KG1 (cell line): Measurements from ENCODE around the gene ANAPC4.

Source experiments
- DNase-seq: peaks from one replicate; lab custom pipeline; 2025; lab: John Stamatoyannopoulos, UW

The ANAPC4 gene

DNA sequence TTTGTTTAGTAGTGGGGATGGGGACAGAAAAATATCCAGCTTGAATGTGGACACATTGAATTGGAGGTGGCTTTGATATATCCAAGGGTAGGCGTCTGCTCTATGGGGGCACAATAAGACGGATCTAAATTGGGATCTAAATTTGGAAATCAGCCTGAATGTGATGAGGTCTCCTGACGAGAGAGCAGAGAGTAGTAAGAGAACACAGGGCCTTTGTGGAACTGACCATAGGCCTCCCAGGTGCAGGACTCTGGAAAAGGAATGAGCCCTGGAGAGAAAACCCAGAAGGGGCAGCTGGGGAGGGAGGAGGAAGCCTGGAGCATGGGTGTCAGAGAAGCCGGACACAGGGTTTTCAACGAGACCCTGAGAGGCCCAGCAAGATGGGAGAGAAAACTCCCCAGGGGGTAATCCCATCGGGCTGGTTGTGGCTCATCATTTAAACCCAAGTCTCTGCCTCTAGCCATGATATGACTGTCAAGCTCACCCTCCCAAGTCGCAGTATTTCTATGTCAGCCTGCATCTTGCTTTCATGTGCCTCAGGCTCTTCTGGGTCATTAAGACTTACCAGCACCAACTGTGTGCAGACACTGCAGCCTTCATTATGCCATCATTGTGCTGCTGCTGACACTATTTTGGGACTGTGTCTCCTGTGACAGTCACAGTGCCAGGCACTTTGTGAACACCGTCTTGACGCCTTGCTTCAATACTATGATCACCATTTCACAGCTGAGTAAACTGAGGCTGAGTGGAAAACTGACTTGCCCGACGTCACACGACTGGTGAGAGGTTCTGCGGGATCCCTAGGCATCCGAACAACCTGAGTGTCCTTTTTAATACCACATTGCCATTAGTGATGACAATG lies 57.1 kb downstream of the ANAPC4 start:
- DNase-seq, result no peak

DNA sequence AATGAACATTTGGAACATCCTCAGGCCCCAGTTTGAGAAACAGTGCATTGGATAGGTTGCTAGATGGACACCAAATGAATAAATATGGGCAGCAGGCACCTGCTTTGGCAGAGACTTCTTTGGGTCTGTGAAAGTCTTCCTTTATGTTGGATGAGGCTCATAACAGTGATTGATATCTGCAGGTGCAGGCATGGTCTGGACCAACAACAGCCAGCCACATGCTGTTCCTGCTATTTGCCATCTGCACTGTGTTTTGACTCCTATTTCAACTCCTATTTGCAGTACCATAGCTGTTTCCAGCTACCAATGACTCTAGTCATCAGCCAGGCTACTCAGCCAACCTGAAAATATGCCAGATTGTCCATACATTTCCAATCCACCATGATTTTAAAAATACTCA lies 60.9 kb downstream of the ANAPC4 start:
- DNase-seq, result no peak

GRCh38 chr4:25439918-25440477 lies 62.9 kb downstream of the ANAPC4 start:
- DNase-seq, result peak; percentile 18

DNA sequence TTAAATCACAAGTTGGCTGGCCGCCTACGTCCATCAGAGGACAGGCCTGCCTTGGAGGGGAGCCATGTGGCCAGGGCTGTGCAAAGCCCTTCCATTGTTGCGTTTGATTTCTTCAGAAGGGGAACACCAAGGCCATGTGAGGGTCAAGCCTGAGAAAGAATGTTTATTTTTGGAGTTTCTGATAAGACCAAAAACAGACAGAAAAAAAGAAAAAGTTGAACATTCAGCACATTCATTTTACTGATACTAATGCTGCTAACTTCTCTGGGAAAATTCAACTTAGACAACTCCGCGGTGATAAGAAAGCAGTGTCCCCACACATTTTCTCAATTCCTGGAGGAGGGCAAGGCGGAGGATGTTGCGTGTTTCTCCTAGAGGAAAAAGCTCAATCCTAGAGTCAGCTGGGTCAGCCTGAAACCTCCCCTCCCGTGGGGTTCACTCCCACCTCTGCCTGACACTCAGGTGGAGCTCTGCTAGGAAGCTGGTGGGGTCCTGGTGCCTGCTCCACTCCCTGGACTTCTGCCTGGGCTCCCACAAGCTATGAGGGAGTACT lies 63.5 kb downstream of the ANAPC4 start:
- DNase-seq, result no peak

DNA sequence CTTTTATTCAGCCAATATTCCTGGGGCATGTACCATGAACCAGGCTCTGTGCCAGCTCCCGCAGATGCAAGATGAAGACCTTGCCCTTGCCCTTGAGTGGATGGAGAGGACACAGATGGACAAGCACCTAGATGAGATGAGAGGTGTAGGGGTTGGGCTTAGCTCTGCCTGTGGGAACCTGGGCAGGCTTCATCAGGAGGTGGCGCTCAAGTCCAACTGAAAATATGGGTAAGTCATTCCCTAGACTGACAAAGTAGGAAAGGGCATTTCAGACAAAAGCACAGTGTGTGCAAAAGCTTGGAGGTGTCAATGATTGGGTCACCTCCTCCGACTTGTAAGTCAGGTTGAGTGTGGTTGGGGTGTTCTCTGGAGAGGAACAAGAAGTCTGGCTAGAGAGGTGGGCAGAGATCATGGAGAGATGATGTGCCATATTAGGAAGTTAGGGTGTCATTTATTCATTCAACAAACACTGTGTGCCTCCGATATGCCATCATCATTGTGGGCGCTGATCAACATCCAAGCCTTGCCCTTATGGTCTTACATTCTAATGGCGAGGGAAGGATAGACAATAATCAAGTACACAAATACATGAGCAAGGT lies 64.6 kb downstream of the ANAPC4 start:
- DNase-seq, result no peak

DNA sequence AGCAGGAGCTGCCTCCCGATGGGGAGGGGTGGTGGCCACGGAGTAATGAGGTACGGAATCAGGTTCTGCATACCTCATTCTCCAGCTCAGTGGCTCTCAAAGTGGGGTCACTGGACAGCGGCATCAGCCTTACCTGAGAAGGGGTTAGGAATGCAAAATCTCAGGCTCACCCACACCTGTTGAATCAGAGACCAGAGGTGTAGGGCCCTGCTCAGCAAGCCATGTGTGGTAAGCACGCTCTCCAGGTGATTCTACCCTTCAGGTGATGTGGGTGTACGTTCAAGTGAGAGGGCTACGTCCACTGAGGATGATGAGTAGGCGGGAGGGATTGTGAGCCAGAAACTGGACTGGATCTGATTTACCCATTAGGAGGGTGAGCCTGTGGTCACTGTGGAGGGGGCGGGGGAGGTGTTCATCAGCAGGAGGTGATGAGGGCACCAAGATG lies 65.8 kb downstream of the ANAPC4 start:
- DNase-seq, result no peak

- no peak for DNase-seq
These were observed 66.8 kb downstream of the ANAPC4 start for GRCh38 chr4:25443851-25444250.

- DNase-seq, result no peak
These were observed 69.5 kb downstream of the ANAPC4 start for GRCh38 chr4:25446611-25447010.

DNA sequence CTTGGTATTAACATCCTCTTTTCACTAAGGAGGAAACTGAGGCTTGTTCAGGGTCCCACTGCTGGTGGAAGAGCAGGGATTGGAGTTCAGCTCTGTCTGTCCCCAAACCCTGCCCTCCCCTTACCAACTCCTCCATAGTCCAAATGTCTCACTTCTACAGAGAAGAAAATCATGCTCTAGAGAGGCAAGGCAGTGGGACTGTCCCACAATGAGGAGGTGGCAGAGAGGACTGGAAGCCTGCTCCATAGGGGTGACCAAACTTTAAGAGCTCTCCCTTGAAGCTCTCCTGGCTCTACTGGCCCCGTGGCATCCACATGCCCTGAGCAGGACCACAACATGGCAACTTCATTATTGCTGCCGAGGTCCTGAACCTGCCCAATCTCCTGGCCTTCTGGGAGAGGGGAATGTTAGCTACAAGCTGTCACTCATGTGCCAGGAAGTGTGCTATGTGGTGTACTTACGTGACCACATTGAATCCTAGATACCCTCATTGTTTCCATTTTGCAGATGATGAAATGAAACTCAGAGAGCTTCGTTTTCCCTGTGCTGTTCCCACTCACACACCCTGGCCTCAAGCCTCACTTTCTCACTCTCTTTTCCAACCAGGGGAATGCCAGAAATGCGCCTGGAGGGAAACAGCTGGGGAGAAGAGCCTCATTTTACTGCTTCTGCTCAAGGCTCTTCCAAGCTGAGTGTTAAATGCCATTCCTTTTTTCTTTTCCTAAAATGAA lies 71.5 kb downstream of the ANAPC4 start:
- DNase-seq, result no peak

DNA sequence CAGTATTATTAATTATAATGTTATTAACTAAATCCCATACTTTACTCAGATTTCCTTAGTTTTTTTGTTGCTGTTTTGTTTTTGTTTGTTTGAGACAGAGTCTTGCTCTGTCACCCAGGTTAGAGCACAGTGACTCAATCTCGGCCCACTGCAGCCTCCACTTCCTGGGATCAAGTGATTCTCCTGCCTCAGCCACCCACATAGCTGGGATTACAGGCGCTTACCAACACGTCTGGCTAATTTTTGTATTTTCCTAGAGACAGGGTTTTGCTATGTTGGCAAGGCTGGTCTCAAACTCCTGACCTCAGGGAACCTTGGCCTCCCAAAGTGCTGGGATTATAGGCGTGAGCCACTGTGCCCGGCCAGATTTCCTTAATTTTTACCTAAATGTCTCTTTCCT lies 72.2 kb downstream of the ANAPC4 start:
- DNase-seq, result no peak

GRCh38 chr4:25449688-25450087 lies 72.6 kb downstream of the ANAPC4 start:
- no peak for DNase-seq

DNA sequence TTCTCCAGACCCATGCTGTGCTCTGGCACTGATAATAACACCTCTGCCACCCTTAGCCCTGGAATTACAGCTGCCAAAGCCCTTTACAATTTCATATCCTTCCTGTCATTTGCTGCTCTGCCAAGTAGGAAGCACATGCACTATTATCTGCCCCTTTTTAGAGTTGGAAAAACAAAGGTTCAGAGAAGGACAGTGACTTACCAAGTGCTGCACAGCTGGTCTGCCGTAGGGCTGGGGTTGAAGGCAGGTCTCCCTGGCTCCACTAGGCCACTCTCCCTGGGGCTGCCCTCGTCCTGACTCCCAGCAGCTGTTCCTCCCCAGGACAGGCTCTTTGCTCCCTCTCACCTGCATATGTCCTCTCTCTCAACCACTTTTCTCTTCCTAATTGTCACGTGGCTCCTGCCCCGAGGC lies 73.4 kb downstream of the ANAPC4 start:
- no peak for DNase-seq

- no peak for DNase-seq
These were observed 74.6 kb downstream of the ANAPC4 start for GRCh38 chr4:25451676-25452075.

DNA sequence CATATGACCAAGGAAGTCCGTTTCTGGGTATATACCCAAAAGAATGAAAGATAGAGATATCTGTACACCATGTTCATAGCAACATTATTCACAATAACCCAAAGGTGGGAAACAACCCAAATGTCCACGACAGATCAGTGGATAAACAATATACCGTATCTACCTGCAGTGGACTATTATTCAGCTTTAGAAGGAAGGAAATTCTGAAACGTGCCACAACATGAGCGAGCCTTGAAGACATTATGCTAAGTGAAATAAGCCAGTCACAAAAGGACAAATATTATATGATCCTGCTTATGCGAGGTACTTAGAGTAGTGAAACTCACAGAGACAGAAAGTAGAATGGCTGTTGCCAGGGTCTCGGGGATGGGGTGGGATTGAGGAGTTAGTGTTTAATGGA lies 75.0 kb downstream of the ANAPC4 start:
- DNase-seq, result no peak

DNA sequence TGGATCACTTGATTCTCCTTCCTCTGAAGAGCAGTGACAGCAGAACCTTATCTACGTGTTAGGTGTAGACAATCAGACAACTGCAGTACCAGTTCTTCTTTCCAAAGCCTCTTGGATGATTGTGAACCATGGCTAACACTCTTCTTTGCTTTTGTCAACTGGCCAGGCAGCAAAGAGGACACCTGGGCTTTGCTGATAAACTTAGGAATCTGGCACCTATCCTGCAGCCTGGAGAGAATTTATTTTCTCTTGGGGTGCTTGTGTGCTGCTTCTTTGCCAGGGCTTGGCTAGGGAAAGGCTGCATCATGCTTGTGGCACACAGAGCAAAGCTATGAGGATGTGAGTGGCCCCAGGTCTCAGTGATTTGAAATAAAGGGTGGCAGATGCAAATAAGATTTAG lies 77.4 kb downstream of the ANAPC4 start:
- DNase-seq, result no peak

GRCh38 chr4:25457053-25457715 lies 80.1 kb downstream of the ANAPC4 start:
- DNase-seq, result no peak

DNA sequence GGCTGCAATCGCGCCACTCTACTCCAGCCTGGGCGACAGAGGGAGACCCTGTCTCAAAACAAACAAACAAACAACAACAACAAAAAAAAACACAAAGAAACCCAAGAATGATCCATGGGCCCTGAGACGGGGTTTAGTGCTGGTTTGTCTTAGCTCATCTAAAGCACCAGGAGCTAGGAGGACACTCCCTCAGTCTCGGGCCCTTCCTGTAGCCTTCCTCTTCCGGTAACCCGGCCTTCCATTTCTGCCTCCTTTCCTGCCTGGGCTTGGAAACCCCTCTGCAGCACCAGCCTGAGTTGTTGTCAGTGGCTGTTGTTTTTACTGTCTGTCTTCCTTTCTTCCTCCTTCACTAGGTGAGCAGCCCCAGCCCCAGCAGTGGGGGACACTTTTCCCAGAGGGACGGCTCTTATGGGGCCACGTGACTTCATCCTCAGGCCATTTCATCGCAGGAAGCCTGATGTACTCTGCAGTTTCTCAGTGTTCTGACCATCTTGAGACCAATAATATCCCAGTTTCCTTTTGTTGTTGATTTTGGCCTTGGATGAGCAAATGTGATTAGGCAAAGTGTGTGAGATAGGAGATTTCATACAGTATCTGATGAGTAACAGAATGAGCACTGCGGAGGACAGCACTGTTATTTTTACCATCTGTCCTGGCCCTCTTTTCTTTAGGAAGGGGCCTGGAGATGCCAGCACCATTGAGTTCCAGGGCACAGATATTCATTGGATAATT lies 90.1 kb downstream of the ANAPC4 start:
- no peak for DNase-seq

- no peak for DNase-seq
These were observed 90.8 kb downstream of the ANAPC4 start for GRCh38 chr4:25467843-25468242.
